GM12891 (cell line): Measurements from ENCODE around the gene BRD3.

ENCODE experiments used
- POLR2A ChIP-seq: IDR thresholded peaks from 2 replicates; pipeline ENCODE4 v1.6.1; 2011; ENCODE audit warnings: low read depth, low read length, control low read depth
- POLR2AphosphoS5 ChIP-seq: IDR thresholded peaks from 2 replicates; pipeline ENCODE4 v1.6.1; 2011; ENCODE audit warnings: low read depth, low read length, control low read depth
- SPI1 ChIP-seq: IDR thresholded peaks from 2 replicates; pipeline ENCODE4 v1.6.1; 2011; ENCODE audit warnings: low read depth, low read length, control low read depth
- TAF1 ChIP-seq: IDR thresholded peaks from 2 replicates; pipeline ENCODE4 v1.6.1; 2011; ENCODE audit warnings: low read depth, low read length, control low read depth

GRCh38 chr9:134004131-134004873 lies 63.5 kb downstream of the BRD3 start:
- TF ChIP-seq POLR2A (no peak), TAF1 (no peak), POLR2AphosphoS5 (no peak), SPI1 (no peak)
